Measurements from ENCODE around the gene PVALEF.

DNA sequence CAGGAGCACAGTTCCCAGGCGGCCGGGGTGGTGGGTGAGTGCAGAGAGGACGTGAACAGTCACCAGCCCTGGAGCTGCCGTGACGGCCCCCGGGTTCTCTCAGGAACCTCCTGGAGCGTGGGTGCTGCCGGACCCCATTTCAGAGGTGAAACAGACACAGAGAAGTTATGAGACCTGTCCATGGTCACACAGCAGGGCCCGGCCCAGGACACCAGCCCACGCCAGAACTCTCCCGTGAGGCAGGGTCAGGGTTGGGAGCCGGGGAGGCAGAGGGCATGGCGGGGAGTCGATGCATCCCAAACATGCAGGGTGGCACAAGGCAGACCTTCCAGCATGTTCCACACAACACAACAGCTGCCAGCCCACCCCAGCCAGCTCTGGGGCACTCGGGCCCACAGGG, 3.8 kb upstream of the PVALEF start:
- no peak for TF ChIP-seq ZFX (IDR thresholded peaks at IDR 0.05; ENCODE audit: borderline replicate concordance)
- TF ChIP-seq, protein P1, sequence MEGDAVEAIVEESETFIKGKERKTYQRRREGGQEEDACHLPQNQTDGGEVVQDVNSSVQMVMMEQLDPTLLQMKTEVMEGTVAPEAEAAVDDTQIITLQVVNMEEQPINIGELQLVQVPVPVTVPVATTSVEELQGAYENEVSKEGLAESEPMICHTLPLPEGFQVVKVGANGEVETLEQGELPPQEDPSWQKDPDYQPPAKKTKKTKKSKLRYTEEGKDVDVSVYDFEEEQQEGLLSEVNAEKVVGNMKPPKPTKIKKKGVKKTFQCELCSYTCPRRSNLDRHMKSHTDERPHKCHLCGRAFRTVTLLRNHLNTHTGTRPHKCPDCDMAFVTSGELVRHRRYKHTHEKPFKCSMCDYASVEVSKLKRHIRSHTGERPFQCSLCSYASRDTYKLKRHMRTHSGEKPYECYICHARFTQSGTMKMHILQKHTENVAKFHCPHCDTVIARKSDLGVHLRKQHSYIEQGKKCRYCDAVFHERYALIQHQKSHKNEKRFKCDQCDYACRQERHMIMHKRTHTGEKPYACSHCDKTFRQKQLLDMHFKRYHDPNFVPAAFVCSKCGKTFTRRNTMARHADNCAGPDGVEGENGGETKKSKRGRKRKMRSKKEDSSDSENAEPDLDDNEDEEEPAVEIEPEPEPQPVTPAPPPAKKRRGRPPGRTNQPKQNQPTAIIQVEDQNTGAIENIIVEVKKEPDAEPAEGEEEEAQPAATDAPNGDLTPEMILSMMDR (IDR thresholded peaks at IDR 0.05) = no peak
